ENCODE data around the gene EHBP1L1. TPM values are rescaled to one million over a fixed set of nuclear protein-coding genes. Genes with fewer than 3 reads are reported as not detected.

The EHBP1L1 gene
- polyA plus RNA-seq, 2 of the 4 experiments (the other 2 are of a cell fraction): 11.6 to 43.8 TPM

DNA sequence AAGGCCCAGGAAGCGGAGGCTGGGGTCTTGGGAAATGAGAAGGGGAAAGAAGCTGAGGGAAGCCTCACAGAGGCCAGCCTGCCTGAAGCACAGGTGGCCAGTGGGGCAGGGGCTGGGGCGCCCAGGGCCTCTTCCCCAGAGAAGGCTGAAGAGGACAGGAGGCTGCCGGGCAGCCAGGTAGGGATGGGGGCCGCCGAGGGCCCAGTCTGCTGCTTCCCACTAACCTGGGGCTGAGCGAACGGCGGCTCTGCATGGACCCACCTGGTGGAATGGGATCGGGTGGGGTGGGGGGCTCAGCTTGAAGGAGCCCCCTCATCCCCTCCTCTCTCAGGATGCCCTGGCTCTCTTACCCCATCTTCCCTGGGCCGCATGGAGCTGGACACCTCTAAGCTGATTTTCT is 7.7 kb downstream of the EHBP1L1 start (continued):
- TF ChIP-seq, protein P1, sequence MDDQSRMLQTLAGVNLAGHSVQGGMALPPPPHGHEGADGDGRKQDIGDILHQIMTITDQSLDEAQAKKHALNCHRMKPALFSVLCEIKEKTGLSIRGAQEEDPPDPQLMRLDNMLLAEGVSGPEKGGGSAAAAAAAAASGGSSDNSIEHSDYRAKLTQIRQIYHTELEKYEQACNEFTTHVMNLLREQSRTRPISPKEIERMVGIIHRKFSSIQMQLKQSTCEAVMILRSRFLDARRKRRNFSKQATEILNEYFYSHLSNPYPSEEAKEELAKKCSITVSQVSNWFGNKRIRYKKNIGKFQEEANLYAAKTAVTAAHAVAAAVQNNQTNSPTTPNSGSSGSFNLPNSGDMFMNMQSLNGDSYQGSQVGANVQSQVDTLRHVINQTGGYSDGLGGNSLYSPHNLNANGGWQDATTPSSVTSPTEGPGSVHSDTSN (IDR thresholded peaks at IDR 0.05): no peak
- TF ChIP-seq EHMT2 (IDR thresholded peaks at IDR 0.05; ENCODE audit: low read depth) (no peak), CBX8 (IDR thresholded peaks at IDR 0.05) (no peak), SMC3 (IDR thresholded peaks at IDR 0.05) (no peak), TP53 (CRISPR knock-in tag; IDR thresholded peaks at IDR 0.05) (no peak), FOSL2 (IDR thresholded peaks at IDR 0.05) (no peak), FOSL2 (CRISPR knock-in tag; IDR thresholded peaks at IDR 0.05) (no peak), SREBF2 (IDR thresholded peaks at IDR 0.05) (no peak), CBX2 (IDR thresholded peaks at IDR 0.05; ENCODE audit: borderline replicate concordance, low read depth) (no peak), NPAS2 (CRISPR knock-in tag; IDR thresholded peaks at IDR 0.05; ENCODE audit: borderline replicate concordance) (no peak)
- TF ChIP-seq, protein P2, sequence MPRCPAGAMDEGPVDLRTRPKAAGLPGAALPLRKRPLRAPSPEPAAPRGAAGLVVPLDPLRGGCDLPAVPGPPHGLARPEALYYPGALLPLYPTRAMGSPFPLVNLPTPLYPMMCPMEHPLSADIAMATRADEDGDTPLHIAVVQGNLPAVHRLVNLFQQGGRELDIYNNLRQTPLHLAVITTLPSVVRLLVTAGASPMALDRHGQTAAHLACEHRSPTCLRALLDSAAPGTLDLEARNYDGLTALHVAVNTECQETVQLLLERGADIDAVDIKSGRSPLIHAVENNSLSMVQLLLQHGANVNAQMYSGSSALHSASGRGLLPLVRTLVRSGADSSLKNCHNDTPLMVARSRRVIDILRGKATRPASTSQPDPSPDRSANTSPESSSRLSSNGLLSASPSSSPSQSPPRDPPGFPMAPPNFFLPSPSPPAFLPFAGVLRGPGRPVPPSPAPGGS (IDR thresholded peaks at IDR 0.05): no peak

DNA sequence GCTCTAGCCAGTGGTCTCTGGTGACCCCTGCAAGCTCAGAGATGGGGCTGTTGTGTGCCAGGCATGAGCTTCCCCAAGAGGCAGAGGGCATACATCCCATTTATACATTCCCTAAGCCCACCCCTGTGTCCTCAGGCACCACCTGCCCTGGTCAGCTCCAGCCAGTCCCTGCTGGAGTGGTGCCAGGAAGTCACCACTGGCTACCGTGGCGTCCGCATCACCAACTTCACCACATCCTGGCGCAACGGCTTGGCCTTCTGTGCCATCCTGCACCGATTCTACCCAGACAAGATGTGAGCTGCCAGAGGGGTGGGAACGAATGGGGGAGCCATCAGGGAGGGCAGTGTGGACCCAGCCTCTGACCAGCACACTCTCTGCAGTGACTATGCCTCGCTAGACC is 8.3 kb downstream of the EHBP1L1 start:
- H3K4me2 ChIP-seq: no peak overlapping the region
- no peak for FAIRE-seq

More for the DNA sequence above, 8.3 kb downstream of the EHBP1L1 start:
- no peak for ATAC-seq
- TF ChIP-seq TP53 (CRISPR knock-in tag; IDR thresholded peaks at IDR 0.05): no peak
- TF ChIP-seq MYC (IDR thresholded peaks at IDR 0.05; ENCODE audit: borderline replicate concordance, low read length): no peak
- TF ChIP-seq CHD2 (IDR thresholded peaks at IDR 0.05; ENCODE audit: low read length, partially characterized antibody): no peak
- TF ChIP-seq CHD4 (IDR thresholded peaks at IDR 0.05; ENCODE audit: borderline replicate concordance): no peak
- TF ChIP-seq JUN (IDR thresholded peaks at IDR 0.05): no peak
- TF ChIP-seq, protein P3, sequence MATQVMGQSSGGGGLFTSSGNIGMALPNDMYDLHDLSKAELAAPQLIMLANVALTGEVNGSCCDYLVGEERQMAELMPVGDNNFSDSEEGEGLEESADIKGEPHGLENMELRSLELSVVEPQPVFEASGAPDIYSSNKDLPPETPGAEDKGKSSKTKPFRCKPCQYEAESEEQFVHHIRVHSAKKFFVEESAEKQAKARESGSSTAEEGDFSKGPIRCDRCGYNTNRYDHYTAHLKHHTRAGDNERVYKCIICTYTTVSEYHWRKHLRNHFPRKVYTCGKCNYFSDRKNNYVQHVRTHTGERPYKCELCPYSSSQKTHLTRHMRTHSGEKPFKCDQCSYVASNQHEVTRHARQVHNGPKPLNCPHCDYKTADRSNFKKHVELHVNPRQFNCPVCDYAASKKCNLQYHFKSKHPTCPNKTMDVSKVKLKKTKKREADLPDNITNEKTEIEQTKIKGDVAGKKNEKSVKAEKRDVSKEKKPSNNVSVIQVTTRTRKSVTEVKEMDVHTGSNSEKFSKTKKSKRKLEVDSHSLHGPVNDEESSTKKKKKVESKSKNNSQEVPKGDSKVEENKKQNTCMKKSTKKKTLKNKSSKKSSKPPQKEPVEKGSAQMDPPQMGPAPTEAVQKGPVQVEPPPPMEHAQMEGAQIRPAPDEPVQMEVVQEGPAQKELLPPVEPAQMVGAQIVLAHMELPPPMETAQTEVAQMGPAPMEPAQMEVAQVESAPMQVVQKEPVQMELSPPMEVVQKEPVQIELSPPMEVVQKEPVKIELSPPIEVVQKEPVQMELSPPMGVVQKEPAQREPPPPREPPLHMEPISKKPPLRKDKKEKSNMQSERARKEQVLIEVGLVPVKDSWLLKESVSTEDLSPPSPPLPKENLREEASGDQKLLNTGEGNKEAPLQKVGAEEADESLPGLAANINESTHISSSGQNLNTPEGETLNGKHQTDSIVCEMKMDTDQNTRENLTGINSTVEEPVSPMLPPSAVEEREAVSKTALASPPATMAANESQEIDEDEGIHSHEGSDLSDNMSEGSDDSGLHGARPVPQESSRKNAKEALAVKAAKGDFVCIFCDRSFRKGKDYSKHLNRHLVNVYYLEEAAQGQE (IDR thresholded peaks at IDR 0.05): no peak
- TF ChIP-seq KDM5A (IDR thresholded peaks at IDR 0.05): no peak
- TF ChIP-seq ZFP36 (IDR thresholded peaks at IDR 0.05; ENCODE audit: borderline replicate concordance, partially characterized antibody): no peak
- TF ChIP-seq EP300 (IDR thresholded peaks at IDR 0.05): no peak
- no peak for TF ChIP-seq NR3C1 (IDR thresholded peaks at IDR 0.05)
- TF ChIP-seq, protein P2 (IDR thresholded peaks at IDR 0.05): no peak
- no peak for TF ChIP-seq PHF8 (IDR thresholded peaks at IDR 0.05; ENCODE audit: borderline replicate concordance, low read depth)
- TF ChIP-seq SREBF2 (IDR thresholded peaks at IDR 0.05): no peak
- no peak for TF ChIP-seq GATA3 (IDR thresholded peaks at IDR 0.05; ENCODE audit: borderline replicate concordance)
- TF ChIP-seq POLR2A (IDR thresholded peaks at IDR 0.05; ENCODE audit: low read length): no peak
- TF ChIP-seq, protein P1 (IDR thresholded peaks at IDR 0.05): no peak
- no peak for TF ChIP-seq MAFK (IDR thresholded peaks at IDR 0.05; ENCODE audit: partially characterized antibody)
- TF ChIP-seq HDAC2 (IDR thresholded peaks at IDR 0.05): no peak
- H3K27ac ChIP-seq: no peak overlapping the region
- CTCF ChIA-PET: interaction anchor here (1.3 to 14.6 kb wide), 4 partner anchors 9 to 41 kb away, joined by 3 to 249 read pairs (median 37); partner anchors contain the start of genes FAM89B, MAP3K11 and PCNX3
- H3K4me1 ChIP-seq: peaks cover 15% of the 10 kb centered on the region
- POLR2A ChIA-PET: no interaction called here
- H3K9me3 ChIP-seq: no peaks in the 10 kb centered on the region
- 87% methylated on average over 8 of the region's 8 CpGs for WGBS (ENCODE audit: missing lambda C conversion rate)
- no peak overlapping the region for H3K4me3 ChIP-seq
- no peak for DNase-seq (ENCODE audit: low read depth in 1 of 2, low spot score in 1 of 2)

Measured in A549 (cell line).